Cardiac fibroblast (primary cell): ENCODE data around the gene ZNF787.
"Not testable (repeated sequence)": the region's sequence is repeated elsewhere in the genome, so short reads cannot be mapped to it uniquely, and the experiment has no call there.

ENCODE experiments used
- DNase-seq, 2 donors: peaks; one replicate each; pipeline versions ENCODE4 v3.0.0 to v3.0.0-alpha.2; 2010; ENCODE audit warnings: low read depth in 2 of 2
- H3K4me3 ChIP-seq, 2 donors: replicated peaks in 1 of 2; 1 replicate in 1 of 2; 2 replicates in 1 of 2; pipeline ENCODE4 v1.5.1; 2011; ENCODE audit warnings: low read depth in 2 of 2, low read length in 2 of 2, mild to moderate bottlenecking in 2 of 2, moderate library complexity in 1 of 2
- TF ChIP-seq, protein P1 (sequence below): IDR thresholded peaks from one replicate; pipeline ENCODE4 v1.5.1; 2011; ENCODE audit warnings: low read depth, mild to moderate bottlenecking, low read length, inconsistent platforms

ZNF787 gene

DNA sequence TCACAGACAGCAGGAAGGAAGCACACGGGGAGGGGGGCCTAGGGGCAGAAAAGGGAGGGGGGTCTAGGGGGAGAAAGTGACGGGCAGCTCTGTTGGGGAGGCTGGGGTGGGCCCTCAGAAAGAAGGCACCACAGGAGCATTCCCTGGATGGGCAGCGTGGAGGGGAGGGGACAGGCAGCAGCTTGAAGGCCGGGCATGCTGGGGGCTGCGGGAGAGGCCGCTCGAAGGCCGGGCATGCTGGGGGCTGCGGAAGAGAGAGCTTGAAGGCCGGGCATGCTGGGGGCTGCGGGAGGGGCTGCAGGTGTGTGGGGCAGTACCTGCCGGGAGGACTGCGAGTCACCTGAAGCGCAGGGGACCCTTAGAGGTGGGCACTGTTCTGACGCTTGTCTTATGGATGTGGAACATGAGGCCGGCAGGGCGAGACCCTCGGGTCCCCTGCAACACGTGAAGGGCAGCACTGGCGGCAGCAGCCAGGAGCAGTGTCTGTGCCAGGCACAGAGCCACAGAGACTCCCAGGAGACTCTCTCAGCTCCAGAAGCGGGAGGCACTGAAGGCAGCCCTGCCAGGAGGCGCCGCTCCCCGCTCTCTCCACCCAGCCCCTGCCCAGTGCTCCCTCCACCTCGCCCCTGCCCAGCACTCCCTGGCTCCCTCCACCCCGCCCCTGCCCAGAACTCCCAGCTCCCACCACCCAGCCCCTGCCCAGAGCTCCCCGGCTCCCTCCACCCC lies 13.3 kb downstream of the ZNF787 start:
- DNase-seq = peak in 1 of 2 donors; percentile 31
- TF ChIP-seq, protein P1, sequence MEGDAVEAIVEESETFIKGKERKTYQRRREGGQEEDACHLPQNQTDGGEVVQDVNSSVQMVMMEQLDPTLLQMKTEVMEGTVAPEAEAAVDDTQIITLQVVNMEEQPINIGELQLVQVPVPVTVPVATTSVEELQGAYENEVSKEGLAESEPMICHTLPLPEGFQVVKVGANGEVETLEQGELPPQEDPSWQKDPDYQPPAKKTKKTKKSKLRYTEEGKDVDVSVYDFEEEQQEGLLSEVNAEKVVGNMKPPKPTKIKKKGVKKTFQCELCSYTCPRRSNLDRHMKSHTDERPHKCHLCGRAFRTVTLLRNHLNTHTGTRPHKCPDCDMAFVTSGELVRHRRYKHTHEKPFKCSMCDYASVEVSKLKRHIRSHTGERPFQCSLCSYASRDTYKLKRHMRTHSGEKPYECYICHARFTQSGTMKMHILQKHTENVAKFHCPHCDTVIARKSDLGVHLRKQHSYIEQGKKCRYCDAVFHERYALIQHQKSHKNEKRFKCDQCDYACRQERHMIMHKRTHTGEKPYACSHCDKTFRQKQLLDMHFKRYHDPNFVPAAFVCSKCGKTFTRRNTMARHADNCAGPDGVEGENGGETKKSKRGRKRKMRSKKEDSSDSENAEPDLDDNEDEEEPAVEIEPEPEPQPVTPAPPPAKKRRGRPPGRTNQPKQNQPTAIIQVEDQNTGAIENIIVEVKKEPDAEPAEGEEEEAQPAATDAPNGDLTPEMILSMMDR = no peak
- H3K4me3 ChIP-seq = no peak overlapping the region

DNA sequence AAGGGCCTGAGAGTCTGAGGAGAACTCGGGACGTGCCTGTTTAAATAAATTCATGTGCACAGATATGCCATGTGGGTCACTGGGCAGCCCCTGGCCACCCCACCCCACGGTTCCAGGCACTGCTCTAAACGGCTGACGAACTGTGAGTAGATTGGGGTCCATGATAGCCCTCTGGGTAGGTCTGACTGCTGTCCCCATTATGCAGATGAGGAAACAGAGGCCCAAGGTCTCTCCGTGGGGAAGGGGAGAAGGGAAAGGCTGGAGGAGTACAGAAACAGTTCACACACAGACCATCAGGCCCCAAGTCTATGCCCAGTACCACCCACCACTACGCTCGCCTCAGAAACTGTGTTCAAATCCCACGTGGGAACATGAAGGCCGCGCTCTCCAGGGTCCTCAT lies 14.1 kb downstream of the ZNF787 start:
- no peak for DNase-seq
- H3K4me3 ChIP-seq = no peak overlapping the region
- TF ChIP-seq, protein P1 = no peak

- no peak overlapping the region for H3K4me3 ChIP-seq
- DNase-seq = no peak
- TF ChIP-seq, protein P1 = no peak
Measured at GRCh38 chr19:56106397-56106849, 14.7 kb downstream of the ZNF787 start.

- not testable (repeated sequence) for H3K4me3 ChIP-seq, DNase-seq
Measured at GRCh38 chr19:56105831-56106396, 15.2 kb downstream of the ZNF787 start.

- peak; percentile 39 to 63 for DNase-seq
- H3K4me3 ChIP-seq = no peak overlapping the region
- TF ChIP-seq, protein P1 = peak; percentile 47
Measured at GRCh38 chr19:56105090-56105701, 15.9 kb downstream of the ZNF787 start.

DNA sequence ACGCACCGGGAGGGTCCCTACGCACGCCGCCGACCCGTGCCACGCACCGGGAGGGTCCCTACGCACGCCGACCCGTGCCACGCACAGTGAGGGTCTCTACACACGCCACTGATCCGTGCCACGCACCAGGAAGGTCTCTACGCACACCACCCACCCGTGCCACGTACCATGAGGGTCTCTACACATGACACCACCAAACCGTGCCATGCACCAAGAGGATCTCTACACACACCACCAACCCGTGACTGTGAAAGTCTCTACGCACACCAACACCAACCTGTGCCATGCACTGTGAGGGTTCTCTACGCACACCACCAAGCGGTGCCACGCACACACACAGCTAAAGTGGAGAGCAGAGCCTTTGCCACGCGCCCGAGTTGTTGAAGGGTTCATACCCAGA lies 16.7 kb downstream of the ZNF787 start:
- DNase-seq = no peak
- TF ChIP-seq, protein P1 = no peak
- no peak overlapping the region for H3K4me3 ChIP-seq

GRCh38 chr19:56103027-56103614 lies 18.0 kb downstream of the ZNF787 start:
- TF ChIP-seq, protein P1 = no peak
- no peak for DNase-seq
- H3K4me3 ChIP-seq = no peak overlapping the region
